Ishikawa (cell line): ENCODE results near the gene SMIM41.

Source experiments
- CEBPB ChIP-seq: IDR thresholded peaks from 2 replicates; pipeline ENCODE4 v1.6.1; 2012
- CREB1 ChIP-seq: IDR thresholded peaks from 2 replicates; pipeline ENCODE4 v1.6.1; 2012; ENCODE audit warnings: low read depth
- EGR1 ChIP-seq: IDR thresholded peaks from 2 replicates; pipeline ENCODE4 v1.6.1; 2012
- EP300 ChIP-seq: IDR thresholded peaks from 2 replicates; pipeline ENCODE4 v1.6.1; 2012; ENCODE audit warnings: borderline replicate concordance
- FOXM1 ChIP-seq: IDR thresholded peaks from 2 replicates; pipeline ENCODE4 v1.6.1; 2012; ENCODE audit warnings: low read depth, borderline replicate concordance
- NFIC ChIP-seq: IDR thresholded peaks from 2 replicates; pipeline ENCODE4 v1.6.1; 2012
- RAD21 ChIP-seq: IDR thresholded peaks from 2 replicates; pipeline ENCODE4 v1.6.1; 2012; ENCODE audit warnings: low read depth
- TAF1 ChIP-seq: IDR thresholded peaks from 2 replicates; pipeline ENCODE4 v1.6.1; 2012; ENCODE audit warnings: low read depth, mild to moderate bottlenecking
- TCF12 ChIP-seq: IDR thresholded peaks from 2 replicates; pipeline ENCODE4 v1.6.1; 2012; ENCODE audit warnings: low read depth
- TEAD4 ChIP-seq: IDR thresholded peaks from 2 replicates; pipeline ENCODE4 v1.6.1; 2012
- YY1 ChIP-seq: IDR thresholded peaks from 2 replicates; pipeline ENCODE4 v1.6.1; 2012; ENCODE audit warnings: low read depth
- ZBTB7A ChIP-seq: IDR thresholded peaks from 2 replicates; pipeline ENCODE4 v1.6.1; 2012; ENCODE audit warnings: low read depth
- TF ChIP-seq, protein P1 (sequence below): IDR thresholded peaks from 2 replicates; pipeline ENCODE4 v1.6.1; 2012
- TF ChIP-seq, protein P2 (sequence below): IDR thresholded peaks from 2 replicates; pipeline ENCODE4 v1.6.1; 2012
- TF ChIP-seq, protein P3 (sequence below): IDR thresholded peaks from 2 replicates; pipeline ENCODE4 v1.6.1; 2012; ENCODE audit warnings: low read depth, mild to moderate bottlenecking

Gene SMIM41

DNA sequence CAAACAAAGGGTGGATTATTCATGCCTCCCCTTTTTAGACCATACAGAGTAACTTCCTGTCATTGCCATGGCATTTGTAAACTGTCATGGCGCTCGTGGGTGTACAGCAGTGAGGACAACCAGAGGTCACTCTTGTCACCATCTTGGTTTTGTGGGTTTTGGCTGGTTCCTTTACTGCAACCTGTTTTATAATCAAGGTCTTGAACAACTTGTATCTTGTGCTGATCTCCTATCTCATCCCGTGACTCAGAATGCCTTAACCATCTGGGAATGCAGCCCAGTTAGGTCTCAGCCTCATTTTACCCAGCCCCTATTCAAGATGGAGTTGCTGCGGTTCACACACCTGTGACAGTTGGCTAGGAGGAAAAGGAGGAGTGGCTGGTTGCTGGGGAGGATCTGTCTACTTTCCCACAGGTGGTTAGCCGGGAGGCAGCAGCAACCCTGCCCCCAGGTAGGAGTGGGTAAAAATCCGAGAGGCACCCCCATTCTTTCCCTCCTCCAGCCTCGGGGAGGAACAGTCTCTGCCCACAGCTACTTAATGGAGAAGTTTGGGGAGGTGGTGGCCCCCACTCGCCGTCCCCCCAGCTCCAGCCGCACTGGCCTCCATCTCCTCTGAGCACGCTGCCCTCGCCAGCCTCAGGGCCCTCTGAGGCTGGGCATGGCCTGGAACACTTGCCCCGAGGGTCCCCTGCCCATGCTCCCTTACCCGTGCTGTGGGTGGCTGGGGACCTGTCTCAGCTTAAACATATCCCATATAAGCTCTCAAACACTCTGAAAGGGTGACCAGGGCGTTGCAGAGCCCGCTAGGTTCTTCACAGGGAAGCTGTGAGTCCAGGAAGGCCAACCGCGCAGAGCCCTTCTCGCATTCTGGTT is 41.7 kb downstream of the SMIM41 start:
- TF ChIP-seq, protein P1, sequence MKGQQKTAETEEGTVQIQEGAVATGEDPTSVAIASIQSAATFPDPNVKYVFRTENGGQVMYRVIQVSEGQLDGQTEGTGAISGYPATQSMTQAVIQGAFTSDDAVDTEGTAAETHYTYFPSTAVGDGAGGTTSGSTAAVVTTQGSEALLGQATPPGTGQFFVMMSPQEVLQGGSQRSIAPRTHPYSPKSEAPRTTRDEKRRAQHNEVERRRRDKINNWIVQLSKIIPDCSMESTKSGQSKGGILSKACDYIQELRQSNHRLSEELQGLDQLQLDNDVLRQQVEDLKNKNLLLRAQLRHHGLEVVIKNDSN = no peak
- TF ChIP-seq TEAD4 (no peak), TAF1 (no peak), TCF12 (no peak), YY1 (0 out of 2 replicates have a peak, but pooled peaks have one; percentile 24)
- TF ChIP-seq, protein P2, sequence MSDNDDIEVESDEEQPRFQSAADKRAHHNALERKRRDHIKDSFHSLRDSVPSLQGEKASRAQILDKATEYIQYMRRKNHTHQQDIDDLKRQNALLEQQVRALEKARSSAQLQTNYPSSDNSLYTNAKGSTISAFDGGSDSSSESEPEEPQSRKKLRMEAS = no peak

DNA sequence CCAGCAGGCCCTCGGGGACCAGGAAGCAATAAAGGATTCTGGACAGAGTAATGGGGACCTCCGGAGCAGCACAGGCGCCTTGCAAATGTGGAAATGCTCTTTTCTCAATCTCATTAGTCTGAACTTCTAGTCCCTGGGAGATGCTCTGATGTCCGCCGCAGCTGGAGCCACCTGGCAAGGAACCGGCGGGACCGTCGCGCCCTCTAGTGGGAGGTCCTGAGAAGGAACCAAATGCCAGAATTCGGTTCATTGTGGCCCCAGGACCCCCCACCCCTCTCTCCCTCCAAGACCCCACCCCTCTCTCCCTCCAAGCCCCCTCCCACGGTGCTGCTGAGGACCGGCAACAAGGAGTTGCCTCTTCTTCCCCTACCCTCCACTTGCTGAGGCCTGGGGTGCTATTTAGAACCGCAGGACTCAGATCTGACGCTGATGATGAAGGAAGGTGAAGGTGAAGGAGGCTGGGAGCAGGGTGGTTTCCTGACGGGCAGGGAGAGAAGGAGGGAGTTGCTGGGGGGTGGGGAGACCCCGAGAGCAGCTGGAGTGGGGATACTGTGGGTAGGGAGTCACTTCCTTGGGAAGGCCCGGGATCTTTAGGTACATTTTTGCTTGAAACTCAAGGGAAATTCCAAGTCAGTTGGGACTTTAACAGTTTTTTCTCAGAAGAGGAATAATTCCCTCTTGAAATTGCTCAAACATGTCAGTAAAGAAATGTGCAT is 42.5 kb downstream of the SMIM41 start:
- TF ChIP-seq EGR1 (no peak), RAD21 (peak; percentile 92), ZBTB7A (peak; percentile 95)

DNA sequence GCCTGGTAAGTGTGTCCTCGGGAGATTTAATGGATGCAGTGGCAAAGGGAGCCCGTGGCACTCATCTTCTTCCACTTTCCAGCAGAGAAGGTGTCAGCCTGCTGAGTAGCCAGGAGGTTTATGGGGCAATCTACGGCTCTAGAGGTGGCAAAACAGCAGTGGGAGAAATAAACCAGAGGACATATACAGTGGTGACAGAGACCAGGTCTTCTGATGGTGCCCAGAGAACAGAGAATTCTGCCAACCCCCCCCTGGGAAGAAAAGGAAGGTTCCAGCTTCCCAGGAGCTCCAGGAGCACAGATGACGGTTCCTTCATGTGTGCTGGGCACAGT is 43.0 kb downstream of the SMIM41 start:
- TF ChIP-seq, protein P1 = no peak
- no peak for TF ChIP-seq EGR1
- TF ChIP-seq NFIC = no peak
- TF ChIP-seq EP300 = no peak
- TF ChIP-seq CEBPB = no peak
- TF ChIP-seq, protein P2 = no peak
- no peak for TF ChIP-seq ZBTB7A
- no peak for TF ChIP-seq TEAD4
- TF ChIP-seq RAD21 = no peak
- TF ChIP-seq TAF1 = no peak
- TF ChIP-seq TCF12 = no peak
- TF ChIP-seq, protein P3, sequence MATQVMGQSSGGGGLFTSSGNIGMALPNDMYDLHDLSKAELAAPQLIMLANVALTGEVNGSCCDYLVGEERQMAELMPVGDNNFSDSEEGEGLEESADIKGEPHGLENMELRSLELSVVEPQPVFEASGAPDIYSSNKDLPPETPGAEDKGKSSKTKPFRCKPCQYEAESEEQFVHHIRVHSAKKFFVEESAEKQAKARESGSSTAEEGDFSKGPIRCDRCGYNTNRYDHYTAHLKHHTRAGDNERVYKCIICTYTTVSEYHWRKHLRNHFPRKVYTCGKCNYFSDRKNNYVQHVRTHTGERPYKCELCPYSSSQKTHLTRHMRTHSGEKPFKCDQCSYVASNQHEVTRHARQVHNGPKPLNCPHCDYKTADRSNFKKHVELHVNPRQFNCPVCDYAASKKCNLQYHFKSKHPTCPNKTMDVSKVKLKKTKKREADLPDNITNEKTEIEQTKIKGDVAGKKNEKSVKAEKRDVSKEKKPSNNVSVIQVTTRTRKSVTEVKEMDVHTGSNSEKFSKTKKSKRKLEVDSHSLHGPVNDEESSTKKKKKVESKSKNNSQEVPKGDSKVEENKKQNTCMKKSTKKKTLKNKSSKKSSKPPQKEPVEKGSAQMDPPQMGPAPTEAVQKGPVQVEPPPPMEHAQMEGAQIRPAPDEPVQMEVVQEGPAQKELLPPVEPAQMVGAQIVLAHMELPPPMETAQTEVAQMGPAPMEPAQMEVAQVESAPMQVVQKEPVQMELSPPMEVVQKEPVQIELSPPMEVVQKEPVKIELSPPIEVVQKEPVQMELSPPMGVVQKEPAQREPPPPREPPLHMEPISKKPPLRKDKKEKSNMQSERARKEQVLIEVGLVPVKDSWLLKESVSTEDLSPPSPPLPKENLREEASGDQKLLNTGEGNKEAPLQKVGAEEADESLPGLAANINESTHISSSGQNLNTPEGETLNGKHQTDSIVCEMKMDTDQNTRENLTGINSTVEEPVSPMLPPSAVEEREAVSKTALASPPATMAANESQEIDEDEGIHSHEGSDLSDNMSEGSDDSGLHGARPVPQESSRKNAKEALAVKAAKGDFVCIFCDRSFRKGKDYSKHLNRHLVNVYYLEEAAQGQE = no peak
- TF ChIP-seq FOXM1 = no peak
- TF ChIP-seq YY1 = no peak
- TF ChIP-seq CREB1 = no peak

DNA sequence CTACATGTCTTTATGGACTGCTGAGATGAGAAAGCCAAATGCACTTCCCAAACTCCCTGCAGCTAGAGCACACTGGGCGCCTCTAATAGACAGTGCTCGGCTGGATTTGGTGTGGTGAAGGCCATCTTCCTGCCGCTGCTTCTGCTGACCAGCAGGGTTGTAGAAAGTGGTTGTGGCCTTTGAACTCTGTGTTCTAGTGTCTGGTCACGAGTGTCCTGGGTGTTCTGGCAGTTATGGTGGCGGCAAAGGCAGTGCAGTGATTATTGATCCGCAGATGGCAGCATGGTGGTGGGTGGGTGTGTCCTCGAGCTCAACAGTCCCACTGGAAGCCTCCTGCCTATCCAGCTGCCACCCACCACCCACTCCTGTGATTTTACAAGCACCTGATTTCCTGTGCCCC is 43.4 kb downstream of the SMIM41 start:
- TF ChIP-seq YY1 (no peak), TEAD4 (no peak), NFIC (no peak), EGR1 (no peak), EP300 (no peak), RAD21 (no peak), TCF12 (no peak), FOXM1 (no peak), CREB1 (no peak), TAF1 (no peak), CEBPB (no peak), ZBTB7A (no peak)
- TF ChIP-seq, protein P1 = no peak
- TF ChIP-seq, protein P2 = no peak
- TF ChIP-seq, protein P3 = no peak
